GM21529 (cell line): ENCODE data around the gene GIMAP6.
"Not testable (repeated sequence)": the region's sequence is repeated elsewhere in the genome, so short reads cannot be mapped to it uniquely, and the experiment has no call there.

ENCODE experiments used
- ATAC-seq: cut with Tn5 transposase; IDR thresholded peaks from one replicate; pipeline ENCODE4 v1.9.1; 2021; ENCODE audit not compliant: unreplicated experiment

GIMAP6 gene

GRCh38 chr7:150648353-150649079 is 16.3 kb upstream of the GIMAP6 start:
- no peak for ATAC-seq

GRCh38 chr7:150645259-150646020 is 13.3 kb upstream of the GIMAP6 start:
- no peak for ATAC-seq

GRCh38 chr7:150642926-150643325 is 10.7 kb upstream of the GIMAP6 start:
- ATAC-seq = no peak

DNA sequence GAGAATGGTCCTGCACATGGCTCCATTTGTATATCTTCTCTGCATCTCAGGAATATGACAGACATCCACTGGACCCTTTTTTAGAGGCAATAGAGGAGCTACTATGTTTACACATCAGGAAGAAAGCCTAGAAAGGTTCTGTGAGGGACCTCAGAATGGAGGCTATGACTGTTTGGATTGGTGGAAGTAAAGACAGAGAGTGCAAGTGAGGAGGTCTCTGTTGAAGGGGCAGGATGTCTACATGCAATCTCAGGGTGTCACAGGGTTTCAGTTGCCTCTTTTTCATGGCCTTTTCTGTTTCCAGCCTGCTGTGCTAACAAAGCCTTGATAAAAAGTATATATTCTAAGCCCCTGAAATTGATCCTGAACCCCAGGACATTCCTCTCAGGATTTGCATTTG is 9.7 kb upstream of the GIMAP6 start:
- ATAC-seq = no peak

DNA sequence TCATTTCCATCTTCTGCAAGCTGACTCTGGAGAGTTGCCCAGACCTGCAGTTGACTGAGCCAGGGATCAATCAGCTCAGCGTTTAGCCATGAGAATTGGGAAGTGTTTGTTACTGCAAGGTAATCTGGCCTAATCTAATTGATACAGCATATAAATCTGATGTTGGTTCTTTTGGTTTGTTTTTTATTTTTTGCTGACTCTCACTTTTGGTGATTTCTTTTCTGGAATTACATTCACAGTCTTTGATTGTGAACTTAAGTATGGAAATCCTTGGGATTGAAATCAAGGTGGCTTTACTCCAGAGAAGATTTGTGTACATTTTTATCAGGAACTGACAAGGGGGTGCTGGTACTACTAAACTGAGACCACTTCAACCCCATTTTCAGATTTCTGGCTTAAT is 1.7 kb upstream of the GIMAP6 start:
- no peak for ATAC-seq

- no peak for ATAC-seq
Measured at GRCh38 chr7:150631084-150631826, 930 bp downstream of the GIMAP6 start.

- no peak for ATAC-seq
Measured at GRCh38 chr7:150629347-150629746, 2.8 kb downstream of the GIMAP6 start.

DNA sequence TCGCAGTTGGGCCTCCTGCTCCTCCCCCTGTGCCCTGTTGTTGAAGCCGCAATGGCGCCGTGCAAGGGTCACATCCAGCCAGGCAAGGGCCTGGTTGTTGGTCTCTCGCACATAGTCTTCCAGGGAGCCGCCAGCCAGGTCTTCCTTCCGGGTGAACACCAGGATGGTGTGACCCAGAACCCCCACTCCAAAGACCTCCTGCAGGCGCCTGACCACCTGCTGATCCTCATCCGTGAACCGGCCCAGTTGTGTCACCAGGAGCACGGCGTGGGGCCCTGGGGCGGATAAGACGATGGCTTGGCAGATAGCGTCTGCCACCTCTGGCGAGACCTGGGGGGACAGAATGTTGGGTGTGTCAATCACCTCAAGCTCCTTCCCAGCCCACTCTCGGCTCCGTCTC is 4.2 kb downstream of the GIMAP6 start:
- no peak for ATAC-seq

- ATAC-seq = no peak
Measured at GRCh38 chr7:150626696-150627095, 5.5 kb downstream of the GIMAP6 start.

DNA sequence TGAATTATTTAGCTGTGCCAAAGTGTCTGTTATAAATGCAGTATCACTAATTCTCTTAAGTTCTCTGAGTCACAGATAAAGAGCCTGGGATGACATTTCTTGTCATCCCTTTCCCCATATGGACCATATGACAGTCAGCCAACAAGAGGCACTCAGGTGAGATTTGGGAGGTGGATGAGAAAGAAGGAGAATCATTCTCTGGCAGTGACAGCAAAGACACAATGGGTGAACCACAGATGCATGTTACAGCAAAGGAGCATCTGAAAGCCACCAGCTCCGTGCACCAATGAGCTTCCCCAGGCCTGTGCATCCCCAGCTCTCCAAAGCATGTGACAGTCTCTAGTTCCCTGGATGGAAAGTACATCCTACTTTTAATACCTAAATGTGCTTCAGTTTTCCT is 10.8 kb downstream of the GIMAP6 start:
- ATAC-seq = peak; percentile 31

DNA sequence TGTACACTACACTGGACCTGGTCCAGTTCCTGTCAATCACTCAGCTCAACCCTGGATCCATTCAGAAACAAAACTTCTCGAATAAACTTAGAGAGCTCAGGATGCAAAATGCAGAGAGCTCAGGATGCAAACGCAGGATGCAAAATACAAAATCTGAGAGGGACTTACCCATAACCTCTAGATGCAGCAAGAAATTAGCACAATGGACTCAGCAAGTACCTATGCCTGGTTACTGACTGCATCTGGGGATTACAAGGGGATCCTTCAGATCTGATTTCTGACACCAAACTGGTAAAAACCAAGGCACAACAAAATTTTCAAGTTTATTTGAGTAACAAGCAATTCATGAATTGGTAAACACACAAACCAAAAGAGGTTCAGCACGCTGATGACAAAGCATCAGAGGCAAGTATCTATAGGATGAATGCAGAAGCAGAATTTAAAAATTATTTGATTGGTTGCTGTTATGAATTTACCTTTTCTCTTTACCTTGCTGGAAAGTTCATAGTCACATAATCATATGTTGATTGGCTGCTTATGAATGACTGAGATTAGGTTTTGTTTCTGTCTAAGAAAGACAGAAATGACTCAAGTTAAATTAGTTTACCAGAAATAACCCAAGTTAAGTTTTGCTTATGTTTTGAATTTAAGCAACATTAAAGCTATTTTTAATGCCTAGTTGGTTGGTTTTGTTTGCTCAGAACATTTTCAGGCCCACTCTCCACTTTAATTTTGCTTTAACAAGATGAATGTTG is 11.4 kb downstream of the GIMAP6 start:
- peak; percentile 73 for ATAC-seq

DNA sequence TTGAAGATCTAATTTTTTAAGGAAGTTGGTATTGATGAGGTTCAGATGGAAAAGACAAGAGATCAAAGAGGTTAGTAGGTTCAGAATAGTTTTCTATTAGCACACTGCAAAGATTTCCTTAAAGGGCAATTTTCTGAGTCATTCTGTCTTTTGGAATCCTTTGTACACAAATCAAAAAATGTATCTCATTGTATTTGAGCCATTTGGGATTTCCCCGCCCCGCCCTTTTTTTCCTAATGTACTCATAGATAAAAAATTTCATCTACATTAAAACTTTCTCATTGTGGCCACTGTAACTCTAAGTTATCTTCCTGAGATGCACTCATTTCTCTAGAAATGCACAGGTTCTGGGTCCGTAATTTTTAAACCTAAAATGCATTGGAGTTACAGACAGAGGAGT is 12.1 kb downstream of the GIMAP6 start:
- no peak for ATAC-seq

DNA sequence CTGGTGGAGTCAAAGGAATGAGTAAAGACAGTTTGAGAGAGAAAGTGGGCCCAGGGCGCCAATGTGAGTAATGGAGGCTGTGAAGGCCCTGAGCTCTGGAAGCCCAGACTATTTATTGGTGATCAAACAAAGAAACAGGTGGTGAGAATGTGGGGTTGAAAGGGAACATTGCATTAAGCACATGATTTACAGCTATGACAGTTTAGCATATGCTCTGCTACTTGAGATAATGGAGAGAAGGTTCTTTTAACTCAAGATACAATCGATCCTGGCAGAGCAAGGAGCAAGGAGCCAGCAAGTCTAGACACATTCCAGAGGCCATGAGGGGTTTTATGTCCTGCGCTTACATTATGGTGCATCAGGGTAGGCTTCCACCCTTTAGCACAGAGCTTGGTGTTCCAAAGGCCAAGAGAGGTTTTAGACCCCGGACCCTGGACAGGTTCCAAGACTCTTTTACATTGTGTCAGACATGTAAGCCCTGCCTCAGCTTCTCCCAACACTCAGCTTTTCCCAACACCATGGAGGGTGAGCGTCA is 16.9 kb downstream of the GIMAP6 start:
- not testable (repeated sequence) for ATAC-seq

- ATAC-seq = not testable (repeated sequence)
Measured at GRCh38 chr7:150614426-150614825, 17.8 kb downstream of the GIMAP6 start.

DNA sequence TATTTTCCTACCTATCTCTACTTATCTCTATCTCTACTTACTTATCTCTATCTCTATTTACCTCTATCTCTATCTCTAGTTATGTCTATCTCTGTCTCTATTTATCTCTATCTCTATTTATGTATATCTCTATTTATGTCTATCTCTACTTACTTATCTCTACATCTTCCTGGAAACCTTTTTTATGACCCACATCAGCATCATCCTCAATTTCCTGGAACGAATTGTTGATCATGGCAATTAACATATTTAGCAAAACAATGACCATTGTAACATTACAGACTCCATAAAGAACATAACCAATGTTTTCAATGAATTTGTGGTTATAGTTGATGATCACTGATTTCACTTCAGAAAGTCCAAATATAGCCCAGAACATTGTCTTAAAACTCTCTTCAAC is 18.3 kb downstream of the GIMAP6 start:
- ATAC-seq = no peak

- ATAC-seq = no peak
Measured at GRCh38 chr7:150612925-150613324, 19.3 kb downstream of the GIMAP6 start.

DNA sequence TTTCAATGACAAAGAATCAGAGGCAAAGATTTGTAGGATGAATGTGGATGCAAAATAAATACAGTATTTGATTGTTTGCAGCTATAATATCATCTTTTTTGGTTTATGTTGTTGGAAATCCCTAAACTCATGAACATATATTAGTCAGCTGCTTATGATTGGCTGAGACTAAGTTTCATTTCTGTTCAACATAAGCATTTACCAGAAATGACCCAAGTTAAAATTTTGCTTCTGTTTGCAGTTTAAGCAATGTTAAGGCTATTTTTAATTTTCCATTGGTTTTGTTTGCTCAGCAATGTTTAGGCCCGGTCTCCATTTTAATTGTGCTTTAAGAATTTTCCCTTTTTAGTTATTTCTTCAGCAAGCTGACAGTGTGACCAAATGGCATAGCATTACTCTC is 22.0 kb downstream of the GIMAP6 start:
- no peak for ATAC-seq

GRCh38 chr7:150603600-150603999 is 28.6 kb downstream of the GIMAP6 start:
- not testable (repeated sequence) for ATAC-seq

DNA sequence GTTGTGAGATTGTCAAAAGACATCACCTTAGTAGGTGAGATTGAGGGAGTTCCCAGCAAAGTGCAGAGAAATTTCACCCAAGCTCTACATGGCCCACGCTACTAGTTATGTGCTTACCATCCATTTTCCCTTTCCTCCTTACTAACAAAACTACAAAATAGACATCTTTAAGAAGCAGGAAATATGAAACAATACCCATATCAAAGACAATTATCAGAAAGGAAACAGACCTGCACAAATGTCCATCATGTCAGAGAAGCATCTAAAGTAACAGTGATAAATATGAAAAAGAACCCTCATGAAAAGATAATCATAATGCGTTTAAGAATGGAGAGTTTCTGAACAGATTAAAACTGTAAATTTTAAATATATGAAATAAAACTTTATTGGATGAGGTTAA is 36.8 kb downstream of the GIMAP6 start:
- ATAC-seq = no peak

DNA sequence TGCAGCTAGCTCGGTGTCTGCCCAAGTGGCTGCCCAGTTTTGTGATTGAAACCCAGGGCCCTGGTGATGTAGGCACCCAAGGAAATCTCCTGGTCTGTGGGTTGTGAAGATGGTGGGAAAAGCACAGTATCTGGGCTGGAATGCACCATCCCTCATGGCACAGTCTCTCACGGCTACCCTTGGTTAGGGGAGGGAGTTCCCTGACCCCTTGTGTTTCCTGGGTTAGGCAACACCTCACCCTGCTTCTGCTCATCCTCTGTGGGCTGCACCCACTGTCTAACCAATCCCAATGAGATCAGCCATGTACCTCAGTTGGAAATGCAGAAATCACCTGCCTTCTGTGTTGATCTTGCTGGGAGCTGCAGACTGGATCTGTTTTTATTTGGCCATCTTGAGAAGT is 37.4 kb downstream of the GIMAP6 start:
- ATAC-seq = no peak

DNA sequence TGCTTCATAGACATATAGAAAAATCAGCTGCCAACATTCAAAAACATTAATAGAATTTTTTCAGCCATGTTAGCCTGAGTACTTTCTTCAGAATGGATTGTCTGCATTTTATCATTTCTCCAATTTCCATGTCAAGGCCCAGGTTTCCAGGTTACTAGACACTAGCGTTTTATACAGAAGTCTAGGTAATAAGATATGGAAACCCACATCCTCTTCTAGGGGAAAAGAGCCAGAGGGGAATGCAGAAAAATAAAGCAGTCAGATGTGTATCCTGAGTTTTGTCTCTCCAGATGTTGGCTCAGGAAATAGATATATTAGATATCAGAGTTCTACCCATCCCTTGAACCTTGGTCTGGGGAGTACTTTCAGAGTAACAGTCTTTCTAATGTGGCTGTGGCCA is 44.6 kb downstream of the GIMAP6 start:
- ATAC-seq = no peak
